Measurements from ENCODE around the gene SLCO3A1.
A peak's percentile ranks its signal among the peaks of the same experiment; 100 is the strongest.
"Not testable (repeated sequence)": the region's sequence is repeated elsewhere in the genome, so short reads cannot be mapped to it uniquely, and the experiment has no call there.

Gene SLCO3A1

GRCh38 chr15:92068121-92068520 lies 214.6 kb downstream of the SLCO3A1 start:
- DNase-seq (ENCODE audit: low read depth, low spot score): no peak

GRCh38 chr15:92069308-92070250 lies 216.1 kb downstream of the SLCO3A1 start:
- DNase-seq (ENCODE audit: low read depth, low spot score): peak; percentile 92

GRCh38 chr15:92070251-92070650 lies 216.7 kb downstream of the SLCO3A1 start:
- DNase-seq (ENCODE audit: low read depth, low spot score): not testable (repeated sequence)

- no peak for DNase-seq (ENCODE audit: low read depth, low spot score)
These were observed 217.6 kb downstream of the SLCO3A1 start for GRCh38 chr15:92071045-92071634.

GRCh38 chr15:92073044-92073785 lies 219.7 kb downstream of the SLCO3A1 start:
- no peak for DNase-seq (ENCODE audit: low read depth, low spot score)

- no peak for DNase-seq (ENCODE audit: low read depth, low spot score)
These were observed 220.6 kb downstream of the SLCO3A1 start for GRCh38 chr15:92074101-92074500.

GRCh38 chr15:92074646-92075045 lies 221.1 kb downstream of the SLCO3A1 start:
- DNase-seq (ENCODE audit: low read depth, low spot score): peak; percentile 56

GRCh38 chr15:92075764-92076163 lies 222.3 kb downstream of the SLCO3A1 start:
- DNase-seq (ENCODE audit: low read depth, low spot score): no peak

GRCh38 chr15:92076541-92076940 lies 223.0 kb downstream of the SLCO3A1 start:
- DNase-seq (ENCODE audit: low read depth, low spot score): no peak

GRCh38 chr15:92077353-92078085 lies 224.0 kb downstream of the SLCO3A1 start:
- peak; percentile 85 for DNase-seq (ENCODE audit: low read depth, low spot score)

- DNase-seq (ENCODE audit: low read depth, low spot score): no peak
These were observed 224.8 kb downstream of the SLCO3A1 start for GRCh38 chr15:92078270-92078669.

- DNase-seq (ENCODE audit: low read depth, low spot score): no peak
These were observed 225.5 kb downstream of the SLCO3A1 start for GRCh38 chr15:92079047-92079446.

- no peak for DNase-seq (ENCODE audit: low read depth, low spot score)
These were observed 226.2 kb downstream of the SLCO3A1 start for GRCh38 chr15:92079647-92080255.

- DNase-seq (ENCODE audit: low read depth, low spot score): peak; percentile 86
These were observed 228.7 kb downstream of the SLCO3A1 start for GRCh38 chr15:92082006-92082843.

- no peak for DNase-seq (ENCODE audit: low read depth, low spot score)
These were observed 229.7 kb downstream of the SLCO3A1 start for GRCh38 chr15:92083190-92083589.

GRCh38 chr15:92087211-92087610 lies 233.7 kb downstream of the SLCO3A1 start:
- no peak for DNase-seq (ENCODE audit: low read depth, low spot score)

- peak; percentile 76 for DNase-seq (ENCODE audit: low read depth, low spot score)
These were observed 237.7 kb downstream of the SLCO3A1 start for GRCh38 chr15:92091155-92091734.

- DNase-seq (ENCODE audit: low read depth, low spot score): no peak
These were observed 239.0 kb downstream of the SLCO3A1 start for GRCh38 chr15:92092289-92093105.

GRCh38 chr15:92095693-92096092 lies 242.2 kb downstream of the SLCO3A1 start:
- DNase-seq (ENCODE audit: low read depth, low spot score): no peak
